ENCODE measurements around the gene MRPL58. TPM values are rescaled to one million over a fixed set of nuclear protein-coding genes. Genes with fewer than 3 reads are reported as not detected.
"Not testable (repeated sequence)": the region's sequence is repeated elsewhere in the genome, so short reads cannot be mapped to it uniquely, and the experiment has no call there.

The MRPL58 gene
- total RNA-seq, 1 donor from 2014 or later: 68.1 TPM

DNA sequence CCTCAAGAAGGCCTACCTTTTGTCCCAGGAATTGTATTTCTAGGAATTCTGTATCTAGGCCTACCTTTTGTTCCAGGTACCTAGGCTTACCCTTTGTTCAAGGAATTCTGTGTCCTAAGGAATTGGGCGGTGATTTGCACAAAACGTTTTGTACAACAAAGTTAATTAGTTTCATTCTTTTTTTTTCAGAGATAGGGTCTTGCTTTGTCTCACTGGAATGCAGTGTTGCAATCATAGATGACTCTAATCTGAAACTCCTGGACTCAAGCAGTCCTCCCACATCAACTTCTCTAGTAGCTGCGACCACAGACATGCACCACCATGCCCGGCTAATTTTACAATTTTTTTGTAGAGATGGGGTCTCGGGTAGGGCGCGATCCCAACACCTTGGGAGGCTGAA, 18.0 kb upstream of the MRPL58 start:
- Mint-ChIP-seq H3K36me3 (ENCODE audit: low read depth) (no peaks in the 10 kb centered on the region), H3K4me1 (ENCODE audit: low read depth) (peaks cover 6% of the 10 kb centered on the region), H3K27me3 (ENCODE audit: low read depth) (peaks cover 12% of the 10 kb centered on the region), H3K4me3 (ENCODE audit: low read depth) (no peak overlapping the region), H3K27ac (no peak overlapping the region), H3K9me3 (no peaks in the 10 kb centered on the region)
- DNase-seq (ENCODE audit: low spot score): no peak
- intact Hi-C loops (cut with micrococcal nuclease): no loop called here

DNA sequence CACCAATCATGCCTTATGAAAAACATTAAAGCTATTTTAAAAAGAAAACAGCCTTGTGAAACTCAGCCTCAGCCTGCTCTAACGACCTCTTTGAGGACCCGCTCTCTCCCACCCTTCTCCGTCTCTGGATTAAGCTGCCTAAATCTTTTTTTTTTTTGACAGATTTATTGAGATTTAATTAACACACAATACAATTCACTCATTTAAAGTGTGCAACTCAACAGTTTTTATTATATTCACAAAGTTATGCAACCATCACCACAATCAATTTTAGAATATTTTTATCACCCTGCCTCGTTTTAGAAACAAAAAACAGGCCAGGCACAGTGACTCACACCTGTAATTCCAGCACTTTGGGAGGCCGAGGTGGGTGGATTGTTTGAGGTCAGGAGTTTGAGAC, 16.6 kb upstream of the MRPL58 start:
- DNase-seq (ENCODE audit: low spot score): no peak
- peaks cover 12% of the 10 kb centered on the region for H3K27me3 Mint-ChIP-seq (ENCODE audit: low read depth)
- no peaks in the 10 kb centered on the region for H3K36me3 Mint-ChIP-seq (ENCODE audit: low read depth)
- H3K4me1 Mint-ChIP-seq (ENCODE audit: low read depth): peaks cover 6% of the 10 kb centered on the region
- H3K9me3 Mint-ChIP-seq: no peaks in the 10 kb centered on the region
- no peak overlapping the region for H3K27ac Mint-ChIP-seq
- no peak overlapping the region for H3K4me3 Mint-ChIP-seq (ENCODE audit: low read depth)
- intact Hi-C loops (cut with micrococcal nuclease): no loop called here

DNA sequence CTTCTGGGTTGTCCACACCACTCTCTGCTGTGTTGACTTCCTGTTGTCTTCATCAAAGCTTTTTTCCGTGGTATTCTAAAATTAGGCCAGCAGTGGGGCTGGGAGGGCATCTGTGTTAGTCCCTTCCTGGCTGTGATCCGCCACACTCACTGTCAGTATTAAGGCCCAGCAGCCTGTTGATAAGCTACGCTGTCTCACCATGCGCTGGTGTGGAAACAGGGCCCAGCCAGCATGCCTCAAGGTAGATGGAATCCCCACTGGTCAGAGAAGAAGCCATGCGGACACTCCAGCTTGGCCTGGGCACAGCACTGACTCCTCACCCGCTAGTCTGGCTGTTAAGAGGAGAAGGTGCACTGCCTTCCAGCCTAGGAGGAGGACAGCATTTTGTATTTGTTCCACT, 13.7 kb upstream of the MRPL58 start:
- intact Hi-C loops (cut with micrococcal nuclease): no loop called here
- peaks cover 9% of the 10 kb centered on the region for H3K4me1 Mint-ChIP-seq (ENCODE audit: low read depth)

DNA sequence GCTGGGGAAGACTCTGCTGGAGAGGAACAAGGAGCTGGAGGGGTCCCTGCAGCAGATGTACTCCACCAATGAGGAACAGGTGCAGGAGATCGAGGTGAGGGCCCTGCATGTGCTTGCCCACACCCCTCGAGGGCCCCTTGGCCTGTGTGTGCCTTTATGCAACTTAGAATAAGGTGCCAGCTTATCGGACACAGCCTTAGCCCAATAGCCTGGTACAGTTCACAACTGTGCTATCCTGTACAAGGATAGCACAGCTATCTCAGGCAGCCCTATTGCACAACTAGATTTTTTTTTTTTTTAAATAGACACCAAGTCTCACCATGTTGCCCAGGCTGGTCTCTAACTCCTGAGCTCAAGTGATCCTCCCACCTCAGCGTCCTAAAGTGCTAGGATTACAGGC, 12.9 kb upstream of the MRPL58 start:
- DNase-seq (ENCODE audit: low spot score): no peak
- H3K27me3 Mint-ChIP-seq (ENCODE audit: low read depth): peaks cover 4% of the 10 kb centered on the region
- intact Hi-C loops (cut with micrococcal nuclease): no loop called here
- H3K9me3 Mint-ChIP-seq: no peaks in the 10 kb centered on the region
- no peak overlapping the region for H3K27ac Mint-ChIP-seq
- H3K36me3 Mint-ChIP-seq (ENCODE audit: low read depth): no peaks in the 10 kb centered on the region
- no peak overlapping the region for H3K4me3 Mint-ChIP-seq (ENCODE audit: low read depth)
- H3K4me1 Mint-ChIP-seq (ENCODE audit: low read depth): peaks cover 9% of the 10 kb centered on the region

More for the DNA sequence above, 13.7 kb upstream of the MRPL58 start:
- no peak for DNase-seq (ENCODE audit: low spot score)
- peaks cover 4% of the 10 kb centered on the region for H3K27me3 Mint-ChIP-seq (ENCODE audit: low read depth)
- H3K4me3 Mint-ChIP-seq (ENCODE audit: low read depth): no peak overlapping the region
- H3K36me3 Mint-ChIP-seq (ENCODE audit: low read depth): no peaks in the 10 kb centered on the region
- no peak overlapping the region for H3K27ac Mint-ChIP-seq
- no peaks in the 10 kb centered on the region for H3K9me3 Mint-ChIP-seq

DNA sequence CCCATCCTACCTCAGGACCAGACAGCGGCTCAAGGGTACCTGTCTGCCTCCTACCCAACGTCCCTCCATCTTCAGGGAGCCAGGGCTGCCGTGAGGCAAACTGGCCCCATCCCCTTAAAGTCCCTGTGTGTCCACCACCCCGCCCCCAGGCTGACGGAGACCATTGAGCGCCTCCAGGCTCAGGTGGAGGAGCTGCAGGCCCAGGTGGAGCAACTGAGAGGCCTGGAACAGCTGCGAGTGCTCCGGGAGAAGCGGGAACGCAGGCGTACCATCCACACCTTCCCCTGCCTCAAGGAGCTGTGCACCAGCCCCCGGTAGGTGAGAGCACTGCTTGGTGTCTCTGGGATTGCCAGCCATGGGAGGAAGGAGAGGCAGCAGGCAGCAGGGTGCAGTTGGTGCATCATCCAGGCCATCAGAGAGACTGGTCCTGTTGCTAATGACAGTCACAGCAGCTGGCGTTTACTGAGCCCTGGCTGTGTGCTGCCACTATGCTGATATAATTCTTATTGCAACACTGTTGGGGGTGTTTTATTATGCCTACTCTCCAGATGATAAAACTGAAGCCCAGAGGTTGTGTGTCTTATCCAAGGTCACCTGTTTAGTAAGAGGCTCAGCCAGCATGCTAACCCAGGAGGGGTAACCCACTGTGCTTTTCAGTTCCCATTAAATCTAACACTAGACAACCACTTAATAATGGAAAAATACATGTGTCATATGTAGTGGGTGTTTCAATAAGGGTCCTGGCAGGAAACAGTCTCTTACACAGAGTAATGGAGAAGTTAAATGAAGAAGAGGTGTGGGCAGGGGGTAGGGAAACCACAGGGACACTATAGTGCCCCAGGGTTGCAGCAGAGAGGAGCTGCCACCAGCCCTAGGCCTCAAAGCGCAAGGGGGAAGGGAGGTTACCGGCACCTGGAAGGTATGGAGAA, 10.3 kb upstream of the MRPL58 start:
- no peaks in the 10 kb centered on the region for H3K9me3 Mint-ChIP-seq
- no peaks in the 10 kb centered on the region for H3K36me3 Mint-ChIP-seq (ENCODE audit: low read depth)
- H3K4me3 Mint-ChIP-seq (ENCODE audit: low read depth): no peak overlapping the region
- H3K4me1 Mint-ChIP-seq (ENCODE audit: low read depth): peaks cover 9% of the 10 kb centered on the region
- intact Hi-C loops (cut with micrococcal nuclease): no loop called here
- no peak for DNase-seq (ENCODE audit: low spot score)
- H3K27me3 Mint-ChIP-seq (ENCODE audit: low read depth): no peaks in the 10 kb centered on the region
- H3K27ac Mint-ChIP-seq: no peak overlapping the region

DNA sequence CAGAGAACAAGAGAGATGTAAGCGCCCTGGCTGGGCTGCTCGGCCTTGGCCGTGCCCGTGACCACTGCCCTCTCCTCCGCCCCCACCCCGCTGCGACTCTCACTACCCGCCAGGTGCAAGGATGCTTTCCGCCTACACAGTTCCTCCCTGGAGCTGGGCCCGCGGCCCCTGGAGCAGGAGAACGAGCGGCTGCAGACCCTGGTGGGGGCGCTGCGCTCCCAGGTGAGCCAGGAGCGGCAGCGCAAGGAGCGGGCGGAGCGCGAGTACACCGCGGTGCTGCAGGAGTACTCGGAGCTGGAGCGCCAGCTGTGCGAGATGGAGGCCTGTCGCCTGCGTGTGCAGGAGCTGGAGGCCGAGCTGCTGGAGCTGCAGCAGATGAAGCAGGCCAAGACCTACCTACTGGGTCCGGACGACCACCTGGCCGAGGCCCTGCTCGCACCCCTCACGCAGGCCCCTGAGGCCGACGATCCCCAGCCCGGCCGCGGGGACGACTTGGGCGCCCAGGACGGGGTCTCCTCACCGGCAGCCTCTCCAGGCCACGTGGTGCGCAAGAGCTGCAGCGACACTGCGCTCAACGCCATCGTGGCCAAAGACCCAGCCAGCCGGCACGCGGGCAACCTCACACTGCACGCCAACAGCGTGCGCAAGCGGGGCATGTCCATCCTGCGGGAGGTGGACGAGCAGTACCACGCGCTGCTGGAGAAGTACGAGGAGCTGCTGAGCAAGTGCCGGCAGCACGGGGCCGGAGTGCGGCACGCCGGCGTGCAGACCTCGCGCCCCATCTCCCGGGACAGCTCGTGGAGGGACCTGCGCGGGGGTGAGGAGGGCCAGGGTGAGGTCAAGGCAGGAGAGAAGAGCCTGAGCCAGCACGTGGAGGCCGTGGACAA, 9.2 kb upstream of the MRPL58 start:
- no peak overlapping the region for H3K4me3 Mint-ChIP-seq (ENCODE audit: low read depth)
- no peak for DNase-seq (ENCODE audit: low spot score)
- intact Hi-C loops (cut with micrococcal nuclease): no loop called here
- peaks cover 8% of the 10 kb centered on the region for H3K4me1 Mint-ChIP-seq (ENCODE audit: low read depth)
- no peaks in the 10 kb centered on the region for H3K27me3 Mint-ChIP-seq (ENCODE audit: low read depth)
- H3K9me3 Mint-ChIP-seq: no peaks in the 10 kb centered on the region
- no peak overlapping the region for H3K27ac Mint-ChIP-seq
- H3K36me3 Mint-ChIP-seq (ENCODE audit: low read depth): no peaks in the 10 kb centered on the region

GRCh38 chr17:75003957-75004355, 8.5 kb upstream of the MRPL58 start:
- H3K4me3 Mint-ChIP-seq (ENCODE audit: low read depth): no peak overlapping the region
- H3K36me3 Mint-ChIP-seq (ENCODE audit: low read depth): no peaks in the 10 kb centered on the region
- H3K27me3 Mint-ChIP-seq (ENCODE audit: low read depth): no peaks in the 10 kb centered on the region
- intact Hi-C loops (cut with micrococcal nuclease): no loop called here
- no peaks in the 10 kb centered on the region for H3K9me3 Mint-ChIP-seq
- H3K27ac Mint-ChIP-seq: no peak overlapping the region
- no peak for DNase-seq (ENCODE audit: low spot score)
- H3K4me1 Mint-ChIP-seq (ENCODE audit: low read depth): peaks cover 3% of the 10 kb centered on the region

GRCh38 chr17:75004371-75004770, 8.1 kb upstream of the MRPL58 start:
- no peak for DNase-seq (ENCODE audit: low spot score)
- no peaks in the 10 kb centered on the region for H3K27me3 Mint-ChIP-seq (ENCODE audit: low read depth)
- intact Hi-C loops (cut with micrococcal nuclease): no loop called here
- H3K27ac Mint-ChIP-seq: no peak overlapping the region
- H3K4me3 Mint-ChIP-seq (ENCODE audit: low read depth): no peak overlapping the region
- no peaks in the 10 kb centered on the region for H3K9me3 Mint-ChIP-seq
- no peaks in the 10 kb centered on the region for H3K36me3 Mint-ChIP-seq (ENCODE audit: low read depth)
- H3K4me1 Mint-ChIP-seq (ENCODE audit: low read depth): peaks cover 3% of the 10 kb centered on the region

- intact Hi-C loops (cut with micrococcal nuclease): no loop called here
Measured at GRCh38 chr17:75005291-75005690, 7.2 kb upstream of the MRPL58 start.

GRCh38 chr17:75006084-75006483, 6.4 kb upstream of the MRPL58 start:
- H3K27me3 Mint-ChIP-seq (ENCODE audit: low read depth); H3K36me3 Mint-ChIP-seq (ENCODE audit: low read depth); H3K9me3 Mint-ChIP-seq; H3K4me3 Mint-ChIP-seq (ENCODE audit: low read depth); DNase-seq (ENCODE audit: low spot score); H3K27ac Mint-ChIP-seq; H3K4me1 Mint-ChIP-seq (ENCODE audit: low read depth); intact Hi-C loops (cut with micrococcal nuclease): not testable (repeated sequence)

More at GRCh38 chr17:75005291-75005690, 7.2 kb upstream of the MRPL58 start:
- Mint-ChIP-seq H3K27ac (no peak overlapping the region), H3K36me3 (ENCODE audit: low read depth) (no peaks in the 10 kb centered on the region), H3K27me3 (ENCODE audit: low read depth) (no peaks in the 10 kb centered on the region), H3K4me1 (ENCODE audit: low read depth) (peaks cover 3% of the 10 kb centered on the region), H3K9me3 (no peaks in the 10 kb centered on the region), H3K4me3 (ENCODE audit: low read depth) (no peak overlapping the region)
- DNase-seq (ENCODE audit: low spot score): no peak

- no peak overlapping the region for H3K27ac Mint-ChIP-seq
- no peak for DNase-seq (ENCODE audit: low spot score)
- H3K4me3 Mint-ChIP-seq (ENCODE audit: low read depth): no peak overlapping the region
- H3K4me1 Mint-ChIP-seq (ENCODE audit: low read depth): peaks cover 8% of the 10 kb centered on the region
- no peaks in the 10 kb centered on the region for H3K27me3 Mint-ChIP-seq (ENCODE audit: low read depth)
- intact Hi-C loops (cut with micrococcal nuclease): no loop called here
- no peaks in the 10 kb centered on the region for H3K9me3 Mint-ChIP-seq
- no peaks in the 10 kb centered on the region for H3K36me3 Mint-ChIP-seq (ENCODE audit: low read depth)
Measured at GRCh38 chr17:75006653-75007052, 5.8 kb upstream of the MRPL58 start.

- no peak for DNase-seq (ENCODE audit: low spot score)
- Mint-ChIP-seq H3K9me3 (no peaks in the 10 kb centered on the region), H3K27ac (no peak overlapping the region), H3K4me1 (ENCODE audit: low read depth) (peaks cover 13% of the 10 kb centered on the region), H3K27me3 (ENCODE audit: low read depth) (no peaks in the 10 kb centered on the region), H3K4me3 (ENCODE audit: low read depth) (no peak overlapping the region), H3K36me3 (ENCODE audit: low read depth) (peaks cover 1% of the 10 kb centered on the region)
- intact Hi-C loops (cut with micrococcal nuclease): no loop called here
Measured at GRCh38 chr17:75008373-75008772, 4.1 kb upstream of the MRPL58 start.

All from activated T-helper 2 cell treated with anti-CD3 and anti-CD28 coated beads, Interferon-gamma antibody, Interleukin-2, Interleukin-4, amounts not matched to agents 10 μg/mL and 5 μg/mL and 100 μg/mL, durations not matched to agents 14 hours and 24 hours and 36 hours (primary cell).